Fibroblast of the aortic adventitia (primary cell): ENCODE measurements around the gene PSPC1. TPM values are rescaled to one million over a fixed set of nuclear protein-coding genes. Genes with fewer than 3 reads are reported as not detected.
"Not testable (repeated sequence)": the region's sequence is repeated elsewhere in the genome, so short reads cannot be mapped to it uniquely, and the experiment has no call there.

ENCODE experiments used
- DNase-seq: peaks from one replicate; pipeline ENCODE4 v3.0.0-alpha.2; 2010; ENCODE audit warnings: low read depth
- H3K4me3 ChIP-seq: 2 replicates; pipeline ENCODE4 v1.5.1; 2011; ENCODE audit warnings: low read depth, mild to moderate bottlenecking, control low read depth, low read length, moderate library complexity
- CTCF ChIP-seq: IDR thresholded peaks from 2 replicates; pipeline ENCODE4 v1.5.1; 2011; ENCODE audit warnings: mild to moderate bottlenecking, low read length, control low read depth, inconsistent platforms; ENCODE audit not compliant: insufficient read depth
- total RNA-seq: library from RNA; depleted of rRNA; stranded (reverse); fragments of >200 nt; gene quantifications from 2 replicates; pipeline ENCODE4 v1.2.3, GENCODE V29; 2012; ENCODE audit warnings: low replicate concordance

The PSPC1 gene
- total RNA-seq, 1 donor = 41.0 TPM

- DNase-seq = peak; percentile 40
- no peak for TF ChIP-seq CTCF
- H3K4me3 ChIP-seq = no peak overlapping the region
Observed at GRCh38 chr13:19713186-19713965, 69.4 kb downstream of the PSPC1 start.

GRCh38 chr13:19709782-19710181, 73.0 kb downstream of the PSPC1 start:
- DNase-seq, H3K4me3 ChIP-seq: not testable (repeated sequence)

GRCh38 chr13:19709039-19709438, 73.7 kb downstream of the PSPC1 start:
- DNase-seq, H3K4me3 ChIP-seq: not testable (repeated sequence)

- not testable (repeated sequence) for H3K4me3 ChIP-seq, DNase-seq
Observed at GRCh38 chr13:19704256-19704655, 78.5 kb downstream of the PSPC1 start.

GRCh38 chr13:19701619-19702018, 81.1 kb downstream of the PSPC1 start:
- DNase-seq, H3K4me3 ChIP-seq: not testable (repeated sequence)

- not testable (repeated sequence) for DNase-seq, H3K4me3 ChIP-seq
Observed at GRCh38 chr13:19700963-19701362, 81.8 kb downstream of the PSPC1 start.

GRCh38 chr13:19695829-19696228, 86.9 kb downstream of the PSPC1 start:
- H3K4me3 ChIP-seq = no peak overlapping the region
- TF ChIP-seq CTCF = no peak
- no peak for DNase-seq

- no peak overlapping the region for H3K4me3 ChIP-seq
- no peak for DNase-seq
- TF ChIP-seq CTCF = no peak
Observed at GRCh38 chr13:19695428-19695827, 87.3 kb downstream of the PSPC1 start.

- not testable (repeated sequence) for DNase-seq, H3K4me3 ChIP-seq
Observed at GRCh38 chr13:19691447-19691846, 91.3 kb downstream of the PSPC1 start.

GRCh38 chr13:19685437-19685836, 97.3 kb downstream of the PSPC1 start:
- H3K4me3 ChIP-seq = no peak overlapping the region
- DNase-seq = no peak
- no peak for TF ChIP-seq CTCF
